ENCODE measurements around the gene METTL24.
"Not testable (repeated sequence)": the region's sequence is repeated elsewhere in the genome, so short reads cannot be mapped to it uniquely, and the experiment has no call there.

METTL24 gene

DNA sequence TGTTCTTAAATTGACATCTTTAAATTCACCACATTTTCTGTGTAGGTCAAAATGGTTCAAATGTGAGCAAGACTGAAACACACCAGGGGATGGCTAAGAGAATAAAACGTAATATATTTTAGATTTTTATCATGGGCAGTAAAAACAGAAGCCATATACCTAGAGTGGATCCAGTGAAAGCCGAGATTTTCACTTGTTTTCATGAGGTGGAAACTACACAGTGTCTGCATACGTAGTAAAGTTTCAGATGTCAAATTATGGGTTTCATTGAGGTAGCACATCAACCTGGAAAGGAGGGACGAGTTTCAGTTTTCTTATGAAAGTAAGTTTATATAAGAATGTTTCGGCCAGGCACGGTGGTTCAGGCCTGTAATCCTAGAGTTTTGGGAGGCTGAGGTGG, 25.9 kb downstream of the METTL24 start:
- no peak for DNase-seq

DNA sequence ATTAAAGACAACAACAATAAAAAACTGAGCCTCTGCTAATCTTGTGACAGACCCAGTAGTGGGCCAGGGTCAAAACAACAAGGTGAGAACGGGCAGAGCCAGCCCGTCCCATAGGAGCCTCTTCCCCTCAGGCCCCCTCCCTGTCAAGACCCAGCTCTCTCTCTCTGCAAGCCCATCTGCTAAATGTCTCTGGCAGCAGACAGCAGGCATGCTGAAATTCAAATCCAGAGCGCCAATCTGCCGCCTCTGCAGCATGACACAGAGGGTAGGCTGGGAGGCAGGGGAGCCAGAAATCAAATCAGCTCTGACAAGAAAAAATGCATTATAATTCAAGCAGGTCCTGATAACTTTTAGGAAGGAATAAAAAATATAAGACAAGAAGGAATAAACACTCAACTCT, 26.3 kb downstream of the METTL24 start:
- DNase-seq = no peak

DNA sequence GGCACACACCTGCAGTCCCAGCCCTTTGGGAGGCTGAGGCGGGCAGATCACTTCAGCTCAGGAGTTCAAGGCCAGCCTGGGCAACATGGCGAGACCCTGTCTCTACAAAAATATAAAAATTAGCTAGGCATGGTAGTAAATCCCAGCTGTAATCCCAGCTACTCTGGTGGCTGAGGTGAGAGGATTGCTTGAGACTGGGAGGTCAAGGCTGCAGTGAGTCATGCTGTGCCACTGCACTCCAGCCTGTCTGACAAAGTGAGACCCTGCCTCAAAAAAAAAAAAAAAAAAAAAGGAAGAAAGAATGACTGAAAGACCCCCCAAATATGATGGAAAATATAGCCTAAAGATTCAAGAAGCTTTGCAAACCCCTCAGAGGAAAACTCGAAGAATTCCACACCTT, 26.8 kb downstream of the METTL24 start:
- DNase-seq = no peak

DNA sequence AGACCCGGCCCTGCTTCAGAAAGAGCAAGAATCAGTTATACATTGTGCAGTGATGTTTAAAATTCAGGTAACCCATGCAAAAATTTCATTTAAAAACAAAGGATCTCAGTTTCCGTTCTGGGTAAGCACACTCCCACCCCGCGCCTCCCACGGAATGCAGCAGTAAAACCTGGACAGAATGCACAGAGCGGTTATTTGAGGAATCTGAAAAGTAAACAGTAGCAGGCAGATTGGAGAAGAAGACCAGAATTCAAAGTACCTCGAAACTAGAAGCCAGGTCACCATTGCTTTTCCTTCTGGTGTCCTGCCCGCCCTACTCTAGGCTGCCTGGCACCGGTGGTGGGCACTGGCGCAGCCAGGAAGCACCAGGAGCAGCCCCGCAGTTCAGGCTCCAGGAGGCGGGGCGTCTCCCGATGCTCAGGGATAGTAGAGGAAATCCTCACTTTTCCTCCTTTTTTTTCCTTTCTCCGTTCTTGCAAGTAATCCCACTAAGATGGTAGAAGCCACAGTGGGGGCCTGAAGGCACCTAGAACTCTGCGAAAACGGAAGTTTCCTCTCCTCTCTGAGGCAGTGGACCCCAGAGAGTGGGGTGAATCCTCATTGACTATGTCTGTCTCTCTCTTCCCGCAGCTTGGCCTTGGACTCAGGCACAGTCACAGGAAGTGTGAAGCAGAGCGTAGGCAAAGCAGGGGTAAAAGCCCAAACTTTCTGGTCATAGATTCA, 28.3 kb downstream of the METTL24 start:
- DNase-seq = no peak

DNA sequence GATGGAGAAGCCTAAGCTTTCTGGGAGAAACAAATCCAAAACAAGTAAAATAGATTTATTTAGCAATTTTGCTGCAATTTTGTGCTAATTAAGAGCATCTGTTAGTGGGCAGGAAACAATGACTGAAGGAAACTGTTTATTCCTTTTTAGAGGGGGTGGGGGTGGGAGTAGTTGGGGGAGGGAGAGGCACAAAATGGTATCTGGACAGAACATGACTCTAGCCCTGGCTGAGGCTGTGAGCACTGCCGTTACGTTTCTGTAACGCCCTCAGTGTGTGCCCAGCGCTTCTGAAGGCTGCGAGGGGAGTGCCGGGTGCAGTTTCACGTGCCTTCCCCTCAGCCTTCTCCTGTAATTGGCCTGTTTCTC, 28.8 kb downstream of the METTL24 start:
- no peak for DNase-seq

DNA sequence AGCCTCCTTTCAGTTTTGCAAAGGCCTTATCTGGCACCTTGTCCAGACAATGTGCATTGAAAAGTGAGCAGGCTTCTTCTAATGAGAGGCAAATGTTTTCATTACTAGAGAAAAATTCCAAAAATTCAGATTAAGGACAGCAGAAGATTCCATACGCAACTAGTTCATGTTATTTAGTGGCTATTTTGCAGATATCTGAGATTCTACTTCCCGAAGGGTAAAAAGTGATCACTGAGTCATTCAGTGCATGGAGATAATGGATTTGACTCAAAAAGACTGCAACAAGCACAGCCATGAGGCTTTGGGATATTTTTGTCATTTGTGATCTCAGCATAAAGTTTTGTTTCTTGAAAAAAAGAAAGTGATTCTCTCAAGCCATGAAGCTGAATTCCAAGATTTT, 29.9 kb downstream of the METTL24 start:
- no peak for DNase-seq

DNA sequence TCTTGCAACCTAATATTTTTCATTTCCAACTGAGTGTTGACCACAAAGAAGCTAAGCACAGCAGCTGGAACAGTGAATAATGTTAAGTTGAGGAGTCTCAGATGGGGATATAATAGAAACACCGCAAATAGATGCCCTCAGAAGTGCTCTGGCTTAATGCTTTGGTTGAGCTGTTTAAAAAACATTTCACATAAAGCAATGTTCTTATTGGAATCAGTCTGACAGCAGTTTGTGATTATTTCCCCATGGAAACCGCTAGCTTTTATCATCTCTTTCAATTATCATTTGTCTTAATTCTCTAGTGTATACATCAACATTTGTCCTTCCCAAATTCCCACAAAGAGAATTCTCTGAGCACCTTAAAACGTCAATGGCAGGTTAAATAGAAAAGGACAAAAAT, 30.8 kb downstream of the METTL24 start:
- DNase-seq = no peak

DNA sequence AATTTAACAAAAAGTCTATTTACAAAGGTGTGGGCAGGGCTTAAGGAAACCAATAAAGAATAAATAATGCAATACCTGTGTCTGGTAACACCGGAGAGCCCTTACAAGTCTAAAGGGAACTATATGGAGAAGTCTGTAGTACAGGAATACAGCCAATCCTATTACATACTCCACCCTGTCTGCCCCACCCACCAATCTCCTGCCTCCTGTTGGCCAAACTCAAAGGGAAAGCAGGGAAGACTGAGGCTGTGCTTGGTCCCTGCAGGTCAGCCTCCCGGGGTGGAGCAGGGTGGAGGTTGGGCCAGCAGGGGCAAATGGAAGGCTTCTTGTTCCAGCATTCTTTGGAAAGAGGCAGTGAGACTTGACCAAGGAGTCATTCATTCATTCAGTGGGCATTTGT, 31.5 kb downstream of the METTL24 start:
- no peak for DNase-seq

DNA sequence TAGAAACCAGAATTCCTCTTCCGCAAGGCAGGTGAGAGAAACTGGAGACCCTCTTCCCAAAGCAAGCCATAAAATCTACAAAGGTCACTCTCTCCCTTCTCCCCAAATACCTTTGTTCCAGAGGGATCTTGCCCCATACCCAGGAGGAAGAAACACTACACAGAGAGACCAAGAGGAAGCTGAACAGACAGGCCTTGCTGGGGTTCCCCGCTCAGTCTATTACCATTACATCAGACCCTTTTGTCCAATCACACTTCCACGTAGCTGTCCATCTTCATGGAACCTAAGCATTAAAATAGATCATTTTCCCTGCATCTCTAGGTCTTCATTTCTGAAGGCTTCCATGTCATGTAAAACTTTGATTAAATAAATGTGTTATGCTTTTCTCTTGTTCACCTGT, 32.1 kb downstream of the METTL24 start:
- no peak for DNase-seq

DNA sequence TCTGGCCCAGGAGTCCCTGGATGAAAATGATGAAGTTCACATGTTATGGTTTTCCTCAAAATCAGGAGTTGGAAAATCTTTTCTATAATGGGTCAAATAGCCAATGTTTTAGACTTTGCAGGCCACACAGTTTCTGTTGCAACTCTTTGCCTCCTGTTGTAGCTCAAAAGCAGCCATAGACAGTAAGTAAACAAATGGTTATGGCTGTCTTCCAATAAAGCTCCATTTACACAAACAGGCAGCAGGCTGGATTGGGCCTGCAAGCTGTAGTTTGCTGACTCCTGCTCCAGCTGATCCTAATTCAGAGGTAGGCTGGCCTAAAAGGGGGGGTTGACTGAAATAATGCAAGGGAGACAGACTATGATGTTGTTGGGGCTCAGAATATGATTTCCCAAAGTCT, 33.0 kb downstream of the METTL24 start:
- DNase-seq = no peak

DNA sequence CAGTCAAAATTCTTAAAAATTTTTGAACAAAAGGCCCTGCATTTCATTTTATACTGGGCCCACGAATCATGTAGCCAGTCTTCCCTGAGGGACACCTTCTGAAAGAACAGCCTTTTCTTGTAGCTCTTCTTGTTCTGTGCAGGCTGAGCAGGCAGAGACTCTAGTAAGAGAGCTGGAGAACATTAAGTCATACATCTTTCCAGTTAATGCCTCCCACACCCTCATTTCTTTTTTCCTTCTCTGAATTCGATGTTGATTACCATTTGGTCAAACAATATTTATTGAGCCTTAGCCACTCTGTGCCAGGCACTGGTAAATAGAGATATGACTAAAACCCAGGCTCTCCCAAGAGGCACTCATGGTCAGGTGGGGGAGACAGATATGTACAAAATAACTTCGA, 33.6 kb downstream of the METTL24 start:
- DNase-seq = no peak

DNA sequence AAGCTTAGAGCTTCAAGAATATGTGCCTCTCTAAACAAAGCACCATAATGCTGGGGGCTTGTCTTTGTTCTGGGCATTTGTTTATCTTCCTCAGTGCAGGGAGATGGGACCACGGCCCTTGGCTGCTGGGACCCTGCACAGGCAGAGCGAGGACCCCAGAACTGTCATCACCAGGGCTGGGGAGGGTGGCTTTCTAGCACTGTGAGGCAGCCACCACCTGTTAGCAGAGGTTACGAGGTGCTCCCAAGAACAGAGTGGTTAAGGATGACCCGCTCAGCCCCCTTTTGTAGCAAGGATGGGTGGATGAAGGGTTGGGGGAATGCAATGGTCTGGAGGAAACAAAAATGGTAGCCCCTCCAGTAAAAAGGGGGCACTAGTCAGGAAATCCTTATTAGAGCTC, 34.9 kb downstream of the METTL24 start:
- no peak for DNase-seq

DNA sequence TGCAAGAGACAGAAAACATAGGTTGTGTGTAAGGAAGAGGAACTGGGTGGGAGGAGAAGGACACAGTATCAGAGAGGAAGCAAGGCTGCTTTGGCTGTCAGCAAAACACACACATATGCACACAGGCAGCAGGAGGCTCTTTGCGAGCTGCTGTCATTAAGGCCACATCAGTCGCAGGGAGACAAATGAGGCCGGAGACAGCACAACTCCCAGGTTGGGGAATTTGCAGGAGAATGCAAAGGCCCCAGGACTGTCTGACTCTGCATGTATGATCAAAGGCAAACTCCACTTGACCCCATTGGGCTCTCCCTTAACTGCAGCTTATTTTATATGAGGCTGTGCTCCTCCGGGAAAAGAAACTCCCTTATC, 35.3 kb downstream of the METTL24 start:
- DNase-seq = no peak

DNA sequence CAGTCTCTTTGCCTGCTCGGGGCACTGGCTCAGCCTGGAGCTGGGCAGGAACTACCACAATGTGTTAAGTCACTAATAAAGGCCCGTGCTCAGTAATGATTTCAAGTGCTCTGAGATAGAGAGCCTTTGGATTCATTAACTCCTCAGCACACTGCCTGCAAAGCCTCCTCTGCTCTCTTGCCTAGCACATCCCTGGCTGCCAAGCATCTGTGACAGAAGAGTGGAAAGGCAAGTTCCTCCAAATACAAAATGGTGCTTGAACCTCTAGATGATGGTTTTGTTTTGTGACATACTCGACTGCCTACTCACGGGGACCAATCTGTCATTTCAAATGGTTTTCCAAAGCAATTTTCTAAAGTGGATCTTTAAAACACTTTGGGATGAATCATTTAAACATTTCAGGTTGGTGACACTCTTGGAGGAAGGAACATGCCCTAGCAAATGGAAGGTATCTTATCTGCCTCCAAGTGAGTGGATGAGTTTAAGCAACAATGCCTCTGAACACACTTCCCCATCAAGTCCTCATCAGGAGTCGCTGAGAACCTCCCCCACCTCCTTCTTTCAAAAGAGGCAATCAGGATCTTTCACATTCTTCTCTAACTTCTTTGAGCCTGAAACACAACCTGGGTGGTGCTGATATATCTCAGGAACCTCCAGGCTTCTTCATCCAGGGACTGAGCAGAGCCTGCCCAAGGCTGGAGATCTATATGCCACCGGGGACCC, 35.8 kb downstream of the METTL24 start:
- peak; percentile 78 for DNase-seq

DNA sequence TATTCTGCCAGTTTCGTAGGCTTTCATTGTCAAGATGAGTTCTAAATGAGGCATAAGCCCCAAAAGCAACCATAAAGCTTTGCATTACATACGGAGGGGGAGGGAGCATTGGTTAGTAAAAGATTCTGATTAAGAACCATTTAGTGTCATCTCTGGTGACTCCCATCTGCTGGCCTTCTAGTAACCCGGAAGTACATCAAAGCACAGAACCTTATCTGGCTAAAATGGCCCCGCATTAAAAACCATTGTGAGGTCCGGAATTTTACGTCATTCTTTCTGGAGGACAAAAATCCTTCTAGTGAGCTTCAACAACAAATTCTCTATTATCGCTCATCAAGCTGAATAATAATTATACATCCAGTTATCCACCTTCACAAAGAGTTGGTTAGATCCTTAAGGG, 37.8 kb downstream of the METTL24 start:
- no peak for DNase-seq

DNA sequence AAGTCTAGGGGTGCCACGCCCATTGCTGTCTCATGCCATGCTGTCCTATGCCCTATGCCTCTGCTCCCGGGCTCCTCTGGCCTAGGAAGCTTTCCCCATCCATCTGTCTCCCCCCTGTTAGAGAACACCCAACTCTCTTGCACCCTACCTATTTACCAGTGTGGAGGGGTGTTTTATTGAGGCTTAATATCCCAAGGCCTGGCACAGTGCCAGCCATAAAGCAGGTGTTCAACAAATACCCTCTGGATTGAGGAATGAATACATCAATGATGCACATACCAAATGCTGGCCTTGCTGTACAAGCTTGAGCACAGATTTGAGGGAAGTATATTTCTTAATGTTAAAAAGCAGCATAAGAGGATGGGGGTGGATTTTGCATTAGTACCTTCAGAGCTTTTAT, 38.3 kb downstream of the METTL24 start:
- no peak for DNase-seq

DNA sequence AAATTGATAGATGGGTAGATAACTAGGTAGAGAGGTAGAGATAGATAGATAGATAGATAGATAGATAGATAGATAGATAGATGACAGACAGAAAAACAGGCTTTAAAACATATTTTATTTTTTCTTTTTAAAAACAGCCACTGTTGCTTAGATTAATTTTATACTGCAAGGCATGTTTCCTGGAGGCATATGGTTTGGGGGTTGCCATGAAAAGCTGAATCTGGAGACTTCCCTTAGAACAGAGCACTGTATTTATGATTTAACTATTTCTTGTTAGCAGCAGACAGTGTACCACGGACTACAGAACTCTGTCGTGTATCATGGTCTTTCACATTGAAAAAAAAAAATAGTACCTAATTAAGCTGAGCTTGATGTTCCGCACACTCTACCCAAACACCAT, 38.8 kb downstream of the METTL24 start:
- DNase-seq = no peak

DNA sequence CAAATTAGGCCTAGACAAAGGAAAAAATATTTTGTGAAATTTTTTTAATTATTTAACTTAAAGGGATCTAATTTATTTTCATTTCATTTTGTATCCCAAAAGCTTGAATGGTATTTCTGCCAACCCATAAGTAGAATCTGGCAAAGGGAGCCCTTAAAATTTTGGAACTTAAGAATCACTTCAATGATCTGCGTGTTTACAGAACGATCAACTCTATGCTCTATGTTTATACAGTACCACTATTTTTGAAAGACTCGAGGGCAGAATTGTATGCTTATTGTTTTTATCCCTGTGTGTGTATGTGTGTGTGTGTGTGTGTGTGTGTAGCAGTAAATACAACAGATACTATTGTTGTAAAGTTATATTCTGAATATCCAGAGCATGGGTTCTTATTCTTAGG, 39.2 kb downstream of the METTL24 start:
- DNase-seq = no peak

DNA sequence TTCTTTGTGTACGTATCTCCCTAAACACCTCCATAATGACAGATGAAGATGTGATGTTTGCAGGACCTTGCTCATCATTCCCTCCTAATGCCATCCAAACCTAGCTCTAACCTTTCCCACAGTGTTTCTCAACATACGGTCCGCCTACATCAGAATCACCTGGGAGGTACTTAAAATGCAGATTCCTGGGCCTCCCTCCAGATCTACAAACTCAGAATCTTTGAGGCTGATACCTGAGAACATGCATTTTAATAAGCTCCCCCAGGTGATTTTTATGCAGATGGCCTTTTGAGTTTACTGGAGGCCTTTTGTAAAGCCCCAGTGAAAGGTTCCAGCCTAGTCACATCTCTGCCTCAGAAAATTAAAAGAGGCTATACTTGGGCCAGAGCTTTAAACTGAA, 40.5 kb downstream of the METTL24 start:
- DNase-seq = no peak

DNA sequence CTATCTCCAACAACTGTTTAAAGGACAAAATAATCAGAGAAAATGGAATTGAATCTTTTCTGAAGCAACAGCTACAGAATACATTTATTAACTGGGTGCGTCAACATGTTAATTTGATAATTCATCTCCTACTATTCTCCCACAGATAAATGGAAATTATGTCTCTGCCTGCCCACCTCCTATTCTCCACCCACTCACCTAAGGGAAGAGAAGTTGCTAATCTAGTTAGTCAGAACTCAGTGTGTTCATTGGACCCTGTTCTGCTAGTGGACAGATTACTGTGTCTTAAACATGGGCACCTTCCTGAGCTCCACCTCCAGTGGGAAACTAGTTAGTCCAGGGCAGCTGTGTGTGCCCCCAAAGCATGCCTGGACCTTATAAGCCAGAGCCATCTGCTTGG, 41.0 kb downstream of the METTL24 start:
- DNase-seq = no peak

DNA sequence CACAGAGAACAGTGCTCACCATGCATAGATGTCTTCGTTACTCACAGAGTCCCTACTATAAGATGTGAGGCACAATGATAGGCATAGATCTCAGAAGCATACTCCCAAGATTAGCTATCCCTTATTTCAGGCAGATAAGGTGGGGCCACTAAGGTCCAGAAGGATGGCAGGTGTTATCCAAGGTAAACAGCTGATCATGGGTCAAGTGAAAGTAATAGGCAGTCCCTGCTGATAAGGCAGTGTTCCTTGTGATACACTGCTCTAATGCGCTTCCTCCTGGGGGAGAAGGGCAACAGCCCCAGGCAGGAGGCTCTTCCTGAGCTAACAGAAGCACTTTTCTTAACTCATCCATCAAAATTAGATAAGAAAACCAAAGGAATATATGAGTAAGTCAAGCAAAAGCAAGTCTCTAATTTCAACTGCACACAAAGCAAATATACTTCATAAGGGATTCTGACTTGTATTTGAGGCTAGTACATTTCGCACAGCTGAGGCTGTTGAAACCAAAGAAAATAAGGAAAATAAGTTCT, 42.2 kb downstream of the METTL24 start:
- no peak for DNase-seq

DNA sequence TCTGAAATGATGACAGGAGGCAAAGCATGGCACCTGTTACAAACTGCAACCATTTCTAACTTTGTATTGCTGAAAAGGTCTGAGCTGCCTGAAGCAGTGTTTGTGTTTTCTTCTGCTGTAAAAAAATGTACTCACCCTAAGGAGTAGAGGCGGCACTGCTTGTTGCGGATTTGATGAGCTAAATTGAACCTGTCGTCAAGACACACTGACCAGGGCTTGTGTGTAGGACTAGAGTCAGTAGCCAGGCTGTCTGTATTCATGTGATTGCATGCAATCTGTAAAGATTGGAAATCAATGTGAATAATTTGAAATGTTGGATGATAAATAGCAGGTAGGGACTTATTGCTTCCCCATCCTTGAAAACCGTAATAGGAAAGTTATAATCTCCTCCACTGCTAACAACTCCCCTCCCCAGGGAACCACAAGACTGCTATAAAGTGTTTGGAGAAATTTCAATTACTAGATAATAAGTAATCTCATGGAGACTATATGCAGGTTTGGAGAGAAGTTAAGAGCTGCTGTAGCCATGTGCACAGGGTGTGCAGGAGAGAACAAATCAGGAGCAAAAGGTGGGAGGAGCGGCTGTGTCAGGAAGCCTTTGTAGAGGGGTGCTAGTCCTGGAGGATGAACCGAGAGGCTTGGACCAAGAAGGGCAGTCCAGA, 42.8 kb downstream of the METTL24 start:
- DNase-seq = no peak

DNA sequence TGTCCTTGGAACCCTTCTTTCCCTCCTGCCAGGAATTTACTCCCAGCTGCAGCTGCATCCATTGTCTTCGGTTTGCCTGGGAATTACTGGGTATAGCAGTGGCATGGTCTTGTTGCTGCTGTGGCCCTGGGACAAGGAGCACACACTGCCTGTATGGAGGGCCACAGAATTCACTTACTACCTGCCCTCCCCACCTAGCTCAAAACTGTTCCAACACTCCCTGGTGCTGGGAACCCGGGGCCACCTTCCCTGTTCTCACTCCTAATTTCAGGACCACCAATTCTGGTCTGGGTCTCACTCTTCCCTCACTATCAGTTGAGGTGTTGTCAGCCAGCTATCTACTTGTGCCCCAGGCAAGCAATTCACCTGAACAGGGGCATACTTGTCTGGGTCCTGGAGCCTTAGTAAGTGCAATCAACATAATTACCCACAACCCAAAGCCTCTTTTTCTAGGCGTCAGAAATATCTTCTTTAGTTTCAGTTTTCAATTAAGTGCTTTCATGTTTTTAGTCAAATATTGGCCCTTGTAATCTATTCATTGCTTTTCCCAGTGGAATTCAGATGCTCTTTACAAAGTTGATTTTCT, 47.2 kb downstream of the METTL24 start:
- no peak for DNase-seq

DNA sequence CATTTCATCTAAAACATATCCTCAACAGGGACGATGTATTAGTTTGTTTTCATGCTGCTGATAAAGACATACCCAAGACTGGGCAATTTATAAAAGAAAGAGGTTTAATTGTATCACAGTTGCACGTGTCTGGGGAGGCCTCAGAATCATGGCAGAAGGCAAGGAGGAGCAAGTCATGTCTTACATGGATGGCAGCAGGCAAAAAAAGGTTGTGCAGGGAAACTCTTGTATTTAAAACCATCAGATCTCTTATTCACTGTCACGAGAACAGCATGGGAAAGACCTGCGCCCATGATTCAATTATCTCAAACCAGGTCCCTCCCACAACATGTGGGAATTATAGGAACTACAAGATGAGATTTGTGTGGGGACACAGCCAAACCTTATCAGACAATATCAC, 48.7 kb downstream of the METTL24 start:
- DNase-seq = not testable (repeated sequence)

Data from NCI-H187 treated with DMSO at 0.1 percent for 48 hours (cell line).